Stimulated activated CD4-positive, alpha-beta T cell treated with anti-CD3 and anti-CD28 coated beads, TNF-alpha, amount 100 ng/mL, for 4 hours (primary cell): ENCODE data around the gene PCSK2.

Experiments
- DNase-seq, 3 experiments: peaks; one replicate each; pipeline ENCODE4 v3.0.0-alpha.2; 2020; ENCODE audit warnings: low read depth in 3 of 3

Gene PCSK2

DNA sequence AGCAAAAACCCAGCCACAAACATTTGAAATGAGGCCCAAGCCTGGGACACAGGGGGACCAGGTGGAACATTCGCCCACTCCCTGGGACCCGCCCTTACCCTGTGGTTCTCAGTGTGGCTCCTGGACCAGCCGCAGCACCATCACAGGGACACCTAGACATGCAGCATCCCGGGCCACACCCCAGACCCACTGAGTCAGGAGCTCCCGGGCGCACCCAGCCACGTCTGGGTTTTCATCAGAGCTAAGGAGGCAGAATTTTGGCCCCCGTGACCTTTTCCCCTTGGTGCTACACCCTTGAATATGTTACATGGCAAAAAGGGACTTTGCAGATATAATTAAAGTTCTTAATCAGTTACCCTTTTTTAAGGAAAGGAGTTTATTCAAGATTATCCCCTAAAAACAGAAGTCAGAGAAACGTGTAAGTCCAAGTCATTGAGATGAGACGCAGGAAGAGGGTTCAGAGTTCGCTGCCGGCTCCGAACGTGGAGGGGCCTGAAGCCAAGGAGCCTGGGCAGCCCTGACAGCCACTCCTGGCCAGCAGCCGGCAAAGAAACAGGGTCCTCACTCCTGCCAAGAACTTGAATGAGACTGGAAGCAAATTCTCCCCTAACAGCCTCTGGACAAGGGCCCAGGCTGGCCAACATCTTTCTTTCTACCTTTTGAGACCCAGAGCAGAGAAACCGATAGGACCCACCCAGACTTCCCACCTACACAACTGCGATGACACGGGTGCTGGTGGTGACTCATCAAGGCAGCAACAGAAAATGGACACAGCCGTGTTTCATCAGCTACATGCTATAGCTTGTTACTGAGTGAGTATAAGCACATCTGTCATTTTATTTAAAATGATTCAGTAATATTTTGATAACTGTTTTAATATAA lies 279.0 kb downstream of the PCSK2 start:
- peak in 2 of 3 experiments; percentile 40 to 48 for DNase-seq

DNA sequence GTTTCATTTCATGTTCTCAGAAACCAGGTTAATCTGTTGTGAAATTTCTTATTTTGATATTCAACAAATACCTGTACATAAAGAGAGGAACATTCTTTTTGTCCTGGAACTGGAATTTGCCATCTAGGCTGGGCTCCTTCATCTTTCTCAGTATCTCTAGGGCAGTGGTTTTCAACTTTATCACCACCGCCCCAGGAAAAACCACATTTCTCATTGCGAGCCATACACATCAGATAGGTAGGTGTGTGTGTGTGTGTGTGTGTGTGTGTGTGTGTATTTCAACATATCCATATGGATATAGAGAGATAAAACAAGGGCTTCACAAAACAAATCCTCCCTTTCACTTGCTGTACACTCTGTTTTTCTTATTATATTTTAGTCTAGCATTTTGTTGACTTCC lies 280.2 kb downstream of the PCSK2 start:
- no peak for DNase-seq

DNA sequence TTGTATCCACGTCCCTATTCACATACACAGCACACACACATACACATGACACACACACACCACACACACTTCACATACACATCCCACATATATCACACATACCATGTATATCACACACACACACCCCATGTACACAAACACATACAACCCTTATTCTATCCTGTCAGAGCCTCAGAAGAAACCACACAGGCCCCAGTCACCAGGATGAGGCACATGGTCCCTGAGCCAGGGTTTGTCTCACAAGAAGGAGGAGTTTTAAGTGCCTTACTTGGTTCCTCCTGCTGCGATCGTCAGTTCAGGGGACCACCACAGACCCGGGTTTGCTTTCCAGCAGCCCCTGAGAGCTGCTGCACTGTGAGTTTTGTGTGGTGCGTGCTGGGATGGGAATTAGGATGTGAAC lies 280.7 kb downstream of the PCSK2 start:
- no peak for DNase-seq

DNA sequence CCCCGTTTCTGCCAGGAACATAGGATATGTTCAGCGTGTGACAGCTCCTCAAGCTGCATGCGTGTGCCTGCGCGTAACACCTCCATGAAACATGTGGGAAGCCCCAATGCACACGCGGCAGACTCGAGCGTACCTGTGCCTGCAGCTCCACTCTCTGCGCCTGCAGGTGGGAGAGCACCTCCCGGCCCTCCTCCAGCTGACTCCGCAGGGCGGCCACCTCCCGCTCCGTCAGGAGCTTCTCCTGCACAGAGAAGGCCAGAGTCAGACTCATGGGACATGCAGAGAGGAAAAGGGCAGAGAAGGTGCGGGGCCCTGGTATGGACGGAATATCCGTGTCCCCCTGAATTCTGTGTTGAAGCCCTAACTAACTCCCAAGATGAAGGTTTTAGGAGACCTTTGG lies 281.9 kb downstream of the PCSK2 start:
- DNase-seq = no peak

DNA sequence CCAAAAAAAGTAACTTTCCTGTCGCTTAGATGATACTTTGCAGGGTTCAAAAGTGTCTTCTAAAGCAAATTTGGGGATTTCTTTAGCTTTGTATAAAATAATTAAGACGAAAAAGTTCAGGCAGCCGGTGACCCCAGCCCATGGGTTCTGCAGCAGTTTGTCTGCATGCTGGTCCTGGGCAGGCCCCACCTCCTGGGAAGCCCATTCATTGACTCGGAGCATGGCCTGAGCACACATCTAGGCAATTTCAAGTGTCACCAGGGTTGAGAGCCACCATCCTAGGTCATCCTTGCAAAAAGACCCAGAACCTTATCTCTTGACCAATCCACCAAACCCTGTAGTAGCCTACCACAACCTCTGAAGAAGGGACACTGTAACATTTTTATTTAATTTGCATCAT lies 283.7 kb downstream of the PCSK2 start:
- no peak for DNase-seq

DNA sequence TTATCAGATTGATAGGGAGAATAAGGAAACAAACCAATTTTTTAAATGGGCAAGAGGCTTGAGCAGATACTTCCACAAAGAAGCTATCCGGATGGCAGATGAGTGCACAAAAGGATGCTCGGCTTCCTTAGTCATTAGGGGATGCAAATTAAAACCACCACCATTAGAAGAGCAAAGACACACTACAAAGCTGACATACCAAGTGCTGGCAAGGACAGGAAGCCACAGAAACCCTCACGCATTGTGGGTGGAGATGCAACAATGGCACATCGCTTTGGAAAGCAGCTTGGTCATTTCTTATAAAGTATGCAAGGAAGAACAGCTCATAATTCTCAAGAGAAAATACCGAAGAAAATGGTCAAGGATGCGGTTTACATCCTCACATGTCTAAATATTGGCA lies 284.6 kb downstream of the PCSK2 start:
- DNase-seq = no peak

DNA sequence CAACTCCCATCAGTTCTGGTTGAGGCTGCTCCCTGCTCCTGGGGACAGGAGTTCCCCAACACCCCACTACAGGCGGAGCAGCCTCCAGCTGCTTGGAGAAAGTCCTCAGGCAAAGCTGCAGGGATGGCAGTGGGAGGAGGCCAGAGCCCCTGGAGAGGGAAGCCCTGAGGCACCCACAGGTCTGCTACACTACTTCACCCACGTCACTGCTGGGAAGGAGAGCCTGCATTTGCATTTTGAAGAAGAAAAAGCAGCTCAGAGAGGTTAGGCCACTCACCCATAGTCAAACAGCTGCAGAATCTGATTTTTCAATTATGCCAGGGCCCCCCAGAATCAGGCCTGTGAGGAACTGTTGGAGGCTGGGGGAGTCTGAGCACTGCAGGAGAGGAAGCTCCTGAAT lies 287.1 kb downstream of the PCSK2 start:
- no peak for DNase-seq

DNA sequence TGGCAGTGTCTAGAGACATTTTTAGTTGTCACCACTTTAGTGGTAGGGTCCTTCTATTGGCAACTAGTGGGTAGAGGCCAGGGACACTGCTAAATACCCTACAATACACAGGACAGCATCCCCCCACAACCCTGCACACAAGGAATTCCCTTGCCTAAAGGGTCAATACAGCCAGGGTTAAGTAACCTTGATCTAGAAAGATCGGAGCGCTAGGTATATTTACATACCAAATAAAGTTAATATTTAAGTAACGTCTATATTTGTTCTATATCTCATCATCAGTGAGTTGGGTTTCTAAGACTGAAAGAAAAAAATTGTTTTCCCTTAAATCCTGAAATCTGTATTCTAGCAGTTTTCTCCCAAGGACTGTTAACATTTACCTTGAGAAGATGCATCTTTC lies 288.2 kb downstream of the PCSK2 start:
- DNase-seq = no peak

DNA sequence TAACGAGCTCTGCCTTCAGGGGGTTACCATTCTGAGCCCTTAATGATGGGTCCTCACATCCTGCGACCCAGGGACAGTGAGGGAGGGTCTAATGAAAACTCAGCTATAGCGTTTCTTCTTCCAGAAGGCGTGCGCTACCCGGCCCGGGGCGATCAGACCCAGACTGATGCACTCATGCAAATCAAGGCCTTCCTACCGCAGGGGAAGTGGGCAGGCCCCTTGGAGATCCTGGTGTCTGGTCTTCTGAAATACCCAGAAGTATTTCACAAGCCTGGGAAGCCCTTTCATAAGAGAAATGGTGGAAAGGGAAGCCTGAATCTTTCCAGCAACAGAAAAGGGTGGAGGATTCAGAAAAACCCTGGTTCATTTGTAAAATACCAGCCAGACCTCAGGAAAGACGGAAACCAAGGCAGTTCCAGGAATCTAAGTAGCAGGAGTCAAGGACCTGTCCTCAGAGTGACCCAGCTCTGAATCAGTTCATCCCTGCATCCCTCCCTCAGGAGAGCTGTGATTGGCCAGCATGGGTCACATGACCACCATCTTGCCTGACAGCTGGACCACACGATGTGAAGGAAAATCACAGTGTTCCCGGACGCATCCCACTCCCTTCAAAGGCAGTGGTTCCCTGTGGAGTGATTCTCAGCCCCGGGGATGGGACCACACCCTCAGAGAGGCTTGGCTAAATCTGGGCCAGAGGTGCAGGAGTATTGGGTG lies 291.7 kb downstream of the PCSK2 start:
- DNase-seq = no peak

DNA sequence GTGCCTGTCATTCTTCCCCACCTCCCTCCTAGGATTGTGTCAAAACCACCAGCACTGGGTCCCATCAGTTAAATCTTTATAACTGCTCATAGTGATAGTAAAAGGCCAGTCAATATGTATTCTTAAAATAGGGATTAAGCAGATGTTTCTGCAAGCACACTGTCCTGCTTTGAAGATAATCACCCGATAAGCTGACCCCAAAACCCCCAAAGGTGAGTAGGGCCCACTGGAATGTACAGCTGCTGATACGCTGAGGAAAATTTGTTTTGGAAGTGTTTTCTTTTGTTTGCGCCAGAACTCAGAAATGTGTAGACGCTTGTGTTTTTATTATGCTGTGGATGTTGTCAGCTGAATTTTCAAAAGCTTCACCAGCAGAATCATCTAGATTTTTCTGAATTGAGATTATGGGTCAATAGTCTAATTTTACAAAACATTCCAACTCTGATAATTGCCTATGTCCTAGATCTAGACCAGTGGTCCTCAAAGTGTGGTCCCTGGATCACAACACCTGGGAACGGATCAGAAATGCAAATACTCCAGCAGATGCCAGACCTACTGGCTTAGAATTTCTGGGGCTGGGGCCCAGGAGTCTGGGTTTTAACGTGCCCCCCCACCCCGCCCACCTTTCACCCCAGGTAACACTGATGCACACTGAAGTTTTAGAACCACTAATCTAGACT lies 292.9 kb downstream of the PCSK2 start:
- DNase-seq = no peak

DNA sequence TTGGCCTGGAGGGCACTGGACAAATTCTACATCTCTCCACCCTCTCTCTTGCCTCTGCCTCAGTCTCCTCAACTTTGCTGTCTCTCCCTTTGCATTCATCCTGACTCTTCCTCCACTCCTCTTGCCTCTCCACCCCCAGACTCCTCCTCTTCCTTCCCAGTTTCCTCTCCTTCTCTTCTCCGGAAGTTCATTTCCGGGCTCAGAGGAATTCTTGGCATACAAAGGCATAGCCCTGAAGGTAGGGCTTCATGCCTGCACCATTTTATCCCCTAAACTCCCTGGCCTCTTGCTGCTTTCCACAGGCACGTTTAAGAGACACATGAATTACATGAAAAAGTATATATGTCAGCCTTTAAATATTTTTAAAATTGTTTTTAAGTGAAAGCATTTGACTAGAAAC lies 293.7 kb downstream of the PCSK2 start:
- no peak for DNase-seq

DNA sequence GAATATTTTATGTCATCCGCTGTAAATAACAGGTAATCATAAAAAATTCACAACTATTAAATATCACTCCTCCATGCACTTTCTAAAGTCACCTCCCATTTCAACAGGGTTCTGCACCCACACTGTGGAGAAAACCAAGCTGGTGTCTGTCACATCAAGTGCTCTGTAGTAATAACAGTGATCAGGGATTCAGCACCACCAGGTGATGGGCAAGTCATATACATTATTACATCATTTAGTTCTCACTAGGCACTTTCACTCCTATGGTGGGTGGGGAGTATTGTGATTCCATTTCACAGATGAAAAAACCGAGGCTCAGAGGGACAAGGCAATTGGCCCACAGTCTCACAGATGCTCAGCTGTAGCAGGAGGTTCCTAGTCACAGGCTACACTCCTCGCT lies 295.7 kb downstream of the PCSK2 start:
- DNase-seq = no peak

DNA sequence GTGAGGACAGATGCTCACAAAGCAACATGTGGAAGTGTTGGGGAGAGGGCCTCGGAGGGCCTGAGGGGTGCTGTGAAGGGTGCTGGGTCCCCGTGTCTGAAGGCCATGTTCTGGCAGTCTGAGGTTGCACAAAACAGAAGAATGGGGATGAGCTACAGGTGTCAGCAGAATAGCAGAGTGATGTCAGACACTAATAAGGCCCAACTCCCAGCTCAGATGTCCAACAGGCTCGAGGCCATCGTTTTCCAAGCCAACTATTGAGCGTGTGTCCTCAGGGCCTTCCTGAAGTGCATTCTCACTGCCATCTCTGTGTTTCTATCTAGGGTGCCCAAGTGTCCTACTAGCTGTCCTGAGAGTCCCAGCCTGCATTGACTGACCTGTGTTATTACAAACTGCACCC lies 296.5 kb downstream of the PCSK2 start:
- no peak for DNase-seq

DNA sequence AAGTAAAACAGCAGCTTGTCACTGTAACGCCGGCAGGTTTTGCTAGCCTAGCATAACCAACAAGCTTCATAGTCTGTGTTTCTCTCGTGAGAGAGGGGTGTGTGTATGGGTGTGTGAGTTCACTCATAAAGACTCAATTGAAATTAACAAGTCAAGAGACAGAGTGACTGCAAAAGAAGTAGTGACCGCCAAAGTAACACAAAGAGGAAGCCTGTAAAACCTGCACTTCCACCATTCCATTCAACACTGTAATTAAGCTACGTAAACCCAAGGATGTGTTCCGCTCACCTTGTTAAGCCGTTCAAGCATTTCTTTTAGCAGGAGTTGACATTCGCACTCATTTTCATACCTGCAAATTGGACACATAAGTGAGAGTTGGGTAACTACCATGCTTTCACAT lies 297.7 kb downstream of the PCSK2 start:
- no peak for DNase-seq

DNA sequence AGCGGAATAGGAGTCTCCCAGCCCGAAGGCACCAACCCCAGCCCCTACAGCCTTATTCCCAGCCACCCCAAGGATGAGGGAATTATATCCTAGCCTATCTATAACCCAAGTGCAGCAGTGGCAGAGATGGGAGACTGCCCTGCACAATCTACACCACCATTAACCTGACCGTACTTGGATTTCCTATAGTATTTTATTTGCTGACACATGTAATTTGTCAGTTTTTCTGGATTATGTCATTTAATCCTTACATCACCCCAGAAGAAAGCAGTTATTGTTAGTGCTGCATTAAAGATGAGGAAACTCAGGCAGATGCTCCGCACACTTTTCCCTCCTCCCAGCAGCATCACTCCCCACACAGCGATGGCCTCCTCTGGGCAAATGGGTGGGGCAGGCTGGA lies 298.3 kb downstream of the PCSK2 start:
- no peak for DNase-seq

DNA sequence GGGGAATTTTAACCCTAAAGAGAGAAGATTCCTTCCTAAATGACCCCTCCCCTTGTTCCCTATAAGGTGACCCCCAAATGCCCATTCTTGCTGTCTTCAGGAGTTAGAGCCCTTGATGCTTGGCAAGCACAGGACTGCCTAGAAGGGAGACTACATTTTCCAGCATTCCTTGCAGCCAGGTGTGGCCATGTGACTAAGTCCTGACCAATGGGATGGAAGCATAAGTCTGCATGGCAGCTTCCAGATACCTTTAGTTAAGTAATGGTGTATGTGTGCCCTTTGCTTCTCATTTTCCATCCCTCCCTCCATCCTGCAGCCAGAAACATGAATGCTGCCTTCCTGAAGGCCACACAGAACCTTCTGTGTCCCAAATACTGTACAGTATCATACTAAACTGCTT lies 298.8 kb downstream of the PCSK2 start:
- DNase-seq = no peak

DNA sequence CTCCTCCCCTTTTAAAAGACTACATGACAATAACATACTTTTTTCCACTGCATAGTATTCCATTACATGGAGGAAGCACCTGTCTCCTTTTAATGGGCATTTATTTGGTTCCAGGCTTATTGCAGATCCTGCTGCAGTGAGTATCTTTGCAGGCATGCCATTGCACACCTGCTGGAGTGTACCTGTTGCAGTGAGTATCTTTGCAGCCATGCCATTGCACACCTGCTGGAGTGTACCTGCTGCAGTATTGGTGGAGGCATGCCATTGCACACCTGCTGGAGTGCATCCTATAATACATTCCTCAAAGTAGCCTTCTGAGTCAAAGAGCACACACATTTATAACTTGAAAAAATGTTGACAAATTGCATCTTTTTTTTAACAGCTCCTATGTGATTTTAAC lies 302.7 kb downstream of the PCSK2 start:
- DNase-seq = no peak

DNA sequence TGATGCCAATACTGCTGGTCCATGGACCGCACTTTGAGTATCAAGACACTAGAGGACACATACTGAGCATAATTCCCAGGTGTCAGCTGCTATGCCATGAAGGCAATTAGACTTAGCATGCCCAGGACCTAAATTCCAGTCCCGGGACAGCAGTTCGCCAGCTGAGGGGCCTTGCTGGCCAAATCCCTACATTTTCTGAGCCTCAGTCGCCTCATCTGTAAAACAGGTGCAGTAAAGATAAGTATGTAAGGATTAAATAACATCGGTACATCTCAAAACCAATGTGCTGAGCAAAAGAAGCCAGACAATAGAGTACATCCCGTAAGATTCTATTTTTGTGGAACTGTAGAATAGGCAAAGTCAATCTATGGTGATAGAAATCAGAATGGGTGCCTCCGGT lies 303.3 kb downstream of the PCSK2 start:
- no peak for DNase-seq

DNA sequence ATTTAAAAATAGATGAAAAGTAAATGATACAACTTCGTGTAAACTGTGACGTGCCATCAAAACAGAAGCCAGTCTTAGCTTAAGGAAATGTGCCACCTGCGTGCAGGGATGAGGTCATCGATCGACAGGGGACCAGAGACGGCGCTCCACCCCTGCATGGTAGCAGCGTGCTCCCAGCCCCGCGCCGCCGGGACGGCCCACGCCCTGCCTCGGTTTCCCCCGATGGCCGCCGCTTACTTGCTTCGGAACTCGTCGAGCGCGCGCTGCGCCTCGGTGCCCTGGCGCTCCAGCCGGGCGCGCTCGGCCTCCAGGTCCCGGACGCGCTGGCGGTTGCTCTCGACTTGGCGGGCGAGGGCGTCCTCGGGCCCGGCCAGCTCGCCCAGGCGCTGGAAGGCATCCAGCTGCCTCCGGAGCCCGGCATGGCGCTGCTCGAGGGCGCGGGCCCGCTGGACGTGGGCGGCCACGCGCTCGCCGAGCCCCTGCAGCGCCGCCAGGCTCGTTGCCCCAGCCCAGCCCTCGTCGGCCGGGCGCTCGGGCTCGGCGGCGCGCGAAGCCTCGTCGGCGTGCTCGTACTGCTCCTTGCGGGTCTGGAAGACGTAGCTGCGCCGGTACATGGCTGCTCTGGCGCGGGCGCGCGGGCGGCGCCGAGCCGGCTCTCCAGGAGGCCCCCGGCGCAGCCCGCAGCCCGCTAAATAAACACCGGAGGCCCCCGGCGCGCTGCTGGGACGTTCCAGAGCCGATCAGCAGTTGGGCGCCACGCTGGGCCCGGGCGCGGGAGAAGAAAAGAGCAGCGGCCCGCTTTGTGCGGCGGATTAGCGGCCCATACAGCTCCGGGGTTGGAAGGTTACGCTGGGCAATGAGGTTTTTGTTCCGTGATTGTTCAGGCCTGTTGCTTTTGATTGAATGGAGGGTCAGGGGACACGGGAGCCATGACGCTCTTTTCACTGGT lies 304.1 kb downstream of the PCSK2 start, which contains the start of gene BFSP1:
Gene BFSP1, minus strand, starts transcription at position 664 of the 949 bp plus-strand sequence. Its CDS starts 50 bp downstream, at position 614.
- peak; percentile 17 to 21 (median 19) for DNase-seq

DNA sequence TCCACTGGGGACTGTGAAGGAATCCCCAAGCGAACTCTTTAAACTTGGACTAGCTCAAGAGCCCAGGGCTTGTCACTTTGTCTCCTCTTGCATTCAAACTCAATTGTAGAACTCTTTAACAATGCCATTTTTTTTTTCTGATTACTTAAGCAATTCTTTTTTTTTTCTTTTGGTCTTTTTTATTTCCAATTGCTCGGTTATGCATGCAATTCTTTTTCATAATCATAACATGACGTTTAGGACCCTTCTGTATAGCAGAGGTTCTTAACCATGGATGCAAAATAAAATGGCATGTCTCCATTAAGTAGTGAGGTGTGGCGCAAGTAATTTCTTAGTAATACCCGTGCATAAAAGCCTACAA lies 304.8 kb downstream of the PCSK2 start:
- DNase-seq = no peak

DNA sequence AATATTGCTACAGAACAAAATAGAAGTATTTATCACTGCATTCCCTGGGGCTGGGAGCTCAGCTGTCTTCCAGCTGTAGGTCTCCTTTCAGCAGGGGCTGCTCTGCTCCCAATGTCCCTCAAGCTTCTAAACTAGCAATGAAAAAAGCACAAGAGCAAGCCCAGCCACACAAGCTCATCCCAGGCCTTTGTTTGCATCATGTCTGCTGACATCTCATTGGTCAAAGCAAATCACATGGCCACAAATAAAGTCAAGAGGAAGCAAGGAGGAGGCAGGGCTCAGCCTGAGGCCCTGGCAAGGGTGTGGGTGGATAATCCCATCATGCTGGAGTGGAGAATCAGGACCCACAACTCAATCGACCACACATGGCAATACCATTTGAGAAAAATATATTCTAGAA lies 306.6 kb downstream of the PCSK2 start:
- no peak for DNase-seq

DNA sequence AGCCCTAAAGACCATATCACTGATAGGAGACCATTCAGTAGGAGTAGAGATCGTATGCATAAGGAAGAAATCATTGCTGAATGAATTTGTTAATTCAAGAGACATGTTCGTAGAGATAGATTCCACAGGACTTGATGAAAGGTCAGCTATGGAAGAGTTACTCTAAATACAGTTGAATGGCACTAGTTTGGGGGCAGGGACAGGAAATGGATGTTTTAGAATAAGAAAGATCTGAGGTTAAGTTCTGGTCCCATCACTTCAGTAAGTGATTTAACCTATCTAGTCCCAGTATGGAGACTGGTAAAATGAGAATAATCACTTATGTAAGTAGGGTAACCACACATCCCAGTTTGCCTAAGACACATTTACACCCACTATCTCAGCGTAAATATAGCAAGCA lies 307.2 kb downstream of the PCSK2 start:
- DNase-seq = no peak
